Glomerular endothelial cell (primary cell): ENCODE data around the gene ZNF124. TPM values are rescaled to one million over a fixed set of nuclear protein-coding genes. Genes with fewer than 3 reads are reported as not detected.
"Not testable (repeated sequence)": the region's sequence is repeated elsewhere in the genome, so short reads cannot be mapped to it uniquely, and the experiment has no call there.

ENCODE experiments used
- DNase-seq: peaks from one replicate; pipeline ENCODE4 v3.0.0-alpha.2; 2011; ENCODE audit warnings: low read depth, low spot score; ENCODE audit errors: extremely low read depth
- total RNA-seq: library from RNA; depleted of rRNA; stranded (reverse); fragments of >200 nt; gene quantifications from 2 replicates; pipeline ENCODE4 v1.2.3, GENCODE V29; 2015

ZNF124 gene
- total RNA-seq, 1 donor from 2014 or later = 19.1 TPM

DNA sequence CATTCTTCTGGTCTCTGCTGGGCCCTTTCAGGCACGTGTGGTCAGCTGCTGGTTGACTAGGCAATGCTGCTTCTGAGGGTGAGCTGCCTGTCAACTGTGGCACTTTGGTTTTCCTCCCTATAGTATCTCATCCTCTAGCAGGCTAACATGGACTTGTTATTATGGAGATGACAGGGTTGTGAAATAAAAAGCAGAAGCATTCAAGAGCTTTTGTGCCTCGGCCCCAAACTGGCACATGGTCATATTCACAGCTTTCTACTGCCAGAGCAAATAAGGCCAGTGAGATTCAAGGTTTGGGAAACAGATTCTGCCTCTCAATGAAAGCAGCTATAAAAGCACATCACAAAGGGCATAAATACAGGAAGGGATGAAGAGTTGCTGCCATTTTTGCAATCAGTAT, 1.6 kb upstream of the ZNF124 start:
- DNase-seq = no peak

DNA sequence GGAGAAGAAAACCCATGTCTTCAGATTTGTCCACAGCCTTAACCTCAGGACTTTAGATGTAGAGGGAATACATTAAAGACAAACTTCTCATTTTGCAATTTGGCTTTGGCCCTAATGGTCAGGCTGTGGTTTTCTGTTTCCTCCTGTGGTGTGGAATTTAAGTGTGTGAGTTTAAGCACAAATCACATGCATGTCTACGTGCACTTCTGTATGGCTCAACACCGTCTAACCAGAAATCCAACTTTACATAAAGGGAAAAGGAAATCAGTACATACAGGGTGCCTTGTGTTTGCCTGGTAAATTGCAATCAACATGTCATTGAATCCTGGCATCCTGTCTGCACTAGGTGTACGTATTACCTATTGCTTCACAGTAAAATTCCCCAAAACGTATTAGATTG, 1.2 kb upstream of the ZNF124 start:
- no peak for DNase-seq

DNA sequence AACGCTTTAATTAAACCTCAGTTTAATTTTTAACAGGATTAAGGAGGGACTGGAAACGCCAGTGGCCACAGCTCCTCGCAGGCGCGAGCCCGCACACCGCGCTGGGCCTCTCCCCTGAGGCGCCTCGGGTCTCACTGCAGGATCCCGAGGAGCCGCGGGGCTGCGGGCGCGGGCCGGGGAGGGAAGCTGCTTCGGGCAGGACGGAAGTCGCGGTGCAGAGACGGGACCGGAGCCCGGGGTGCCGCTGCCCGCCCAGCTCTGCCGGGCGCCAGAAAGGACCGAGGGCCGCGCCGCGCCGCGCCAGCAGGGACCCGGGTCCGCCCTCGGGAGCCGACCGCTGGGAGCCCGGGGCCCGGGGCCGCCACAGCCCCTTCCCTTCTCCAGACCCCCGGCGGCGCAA, 377 bp downstream of the ZNF124 start:
- not testable (repeated sequence) for DNase-seq

DNA sequence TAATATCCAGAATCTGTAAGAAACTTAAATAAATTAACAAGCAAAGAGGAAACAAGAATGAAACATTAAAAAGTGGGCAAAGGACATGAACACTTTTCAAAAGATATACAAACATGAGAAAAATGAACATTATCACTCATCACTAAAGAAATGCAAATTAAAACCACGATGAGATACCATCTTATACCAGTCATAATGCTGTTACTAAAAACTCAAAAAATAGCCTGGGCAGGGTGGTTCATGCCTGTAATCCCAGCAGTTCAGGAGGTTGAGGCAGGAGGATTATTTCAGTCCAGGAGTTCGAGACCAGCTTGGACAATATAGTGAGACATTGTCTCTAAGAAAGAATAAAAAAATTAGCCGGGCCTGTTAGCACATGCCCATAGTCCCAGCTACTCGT, 6.1 kb downstream of the ZNF124 start:
- no peak for DNase-seq

DNA sequence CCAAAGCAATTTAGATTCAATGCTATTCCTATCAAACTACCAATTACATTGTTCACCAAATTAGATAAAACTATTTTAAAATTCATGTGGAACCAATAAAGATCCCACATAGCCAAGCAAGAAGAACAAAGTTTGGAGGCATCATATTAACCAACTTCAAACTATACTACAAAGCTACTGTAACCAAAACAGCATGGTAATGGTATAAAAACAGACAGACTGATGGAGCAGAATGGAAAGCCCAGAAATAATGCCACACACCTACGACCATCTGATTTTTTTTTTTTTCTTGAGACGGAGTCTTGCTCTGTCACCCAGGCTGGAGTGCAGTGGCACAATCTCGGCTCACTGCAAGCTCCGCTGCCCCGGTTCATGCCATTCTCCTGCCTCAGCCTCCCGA, 7.1 kb downstream of the ZNF124 start:
- DNase-seq = no peak

DNA sequence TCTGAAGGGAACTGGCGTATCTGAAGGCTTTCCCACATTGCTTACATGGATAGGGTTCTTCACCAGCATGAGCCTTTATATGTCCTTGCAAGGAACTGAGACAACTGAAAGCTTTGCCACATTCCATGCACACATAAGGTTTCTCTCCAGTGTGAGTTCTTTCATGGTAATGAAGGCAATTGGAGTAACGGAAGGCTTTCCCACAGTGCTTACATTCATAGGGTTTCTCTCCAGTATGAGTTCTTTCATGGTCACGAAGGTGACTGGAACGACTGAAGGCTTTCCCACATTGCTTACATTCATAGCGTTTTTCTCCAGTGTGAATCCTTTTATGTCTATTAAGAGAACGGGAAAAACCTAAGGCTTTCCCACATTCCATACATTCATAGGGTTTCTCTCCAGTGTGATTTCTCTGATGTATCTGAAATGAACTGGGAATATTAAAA, 15.0 kb downstream of the ZNF124 start:
- DNase-seq = no peak

DNA sequence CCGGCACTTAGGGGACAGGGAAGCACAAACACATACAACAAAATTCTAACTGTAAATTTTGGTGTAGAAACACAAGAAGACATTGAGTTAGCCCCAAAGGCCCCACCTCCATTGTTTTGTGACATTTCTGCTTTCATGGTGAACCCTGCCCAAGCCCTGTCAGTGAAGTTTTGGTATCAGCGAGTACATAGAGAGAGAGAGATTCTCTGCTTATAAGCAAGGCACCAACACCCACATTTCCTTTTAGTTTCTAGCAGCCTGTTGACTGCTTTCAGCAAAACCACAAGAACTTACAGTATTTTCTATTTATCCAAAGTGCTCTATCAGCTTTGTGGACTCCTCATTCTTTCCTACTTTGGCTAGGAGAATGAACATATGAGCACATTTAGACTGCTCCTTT, 24.0 kb downstream of the ZNF124 start:
- DNase-seq = no peak

DNA sequence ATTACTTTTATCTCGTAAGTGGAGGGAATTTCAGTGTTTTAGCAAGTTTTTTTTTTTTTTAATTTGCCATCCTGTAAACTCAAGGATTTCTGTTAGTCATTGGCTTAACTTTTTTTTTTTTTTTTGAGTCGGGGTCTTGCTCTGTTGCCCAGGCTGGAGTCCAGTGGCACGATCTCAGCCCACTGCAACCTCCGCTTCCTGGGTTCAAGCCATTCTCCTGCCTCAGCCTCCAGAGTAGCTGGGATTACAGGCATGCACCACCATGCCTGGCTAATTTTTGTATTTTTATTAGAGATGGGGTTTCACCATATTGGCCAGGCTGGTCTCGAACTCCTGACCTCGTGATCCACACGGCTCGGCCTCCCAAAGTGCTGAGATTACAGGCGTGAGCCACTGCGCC, 24.7 kb downstream of the ZNF124 start:
- not testable (repeated sequence) for DNase-seq

DNA sequence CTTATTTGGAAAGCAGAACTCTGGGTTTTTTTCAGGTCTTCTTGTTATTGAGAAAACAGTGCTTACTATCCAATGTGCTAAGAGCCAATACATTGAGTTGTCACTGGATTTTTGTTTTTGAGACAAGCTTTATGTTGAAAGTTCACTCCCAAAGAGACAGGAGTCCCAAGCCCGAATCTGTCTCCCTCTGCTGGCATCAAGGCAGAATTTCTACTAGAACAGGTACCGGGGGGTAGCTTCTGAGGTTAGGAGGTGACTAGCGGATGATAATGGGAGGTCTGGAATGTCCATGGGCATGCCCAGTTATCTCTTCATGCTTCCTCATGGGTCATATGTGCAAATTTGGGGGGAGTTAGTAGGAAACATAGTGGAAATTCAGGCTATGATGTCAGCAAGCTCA, 25.1 kb downstream of the ZNF124 start:
- no peak for DNase-seq

DNA sequence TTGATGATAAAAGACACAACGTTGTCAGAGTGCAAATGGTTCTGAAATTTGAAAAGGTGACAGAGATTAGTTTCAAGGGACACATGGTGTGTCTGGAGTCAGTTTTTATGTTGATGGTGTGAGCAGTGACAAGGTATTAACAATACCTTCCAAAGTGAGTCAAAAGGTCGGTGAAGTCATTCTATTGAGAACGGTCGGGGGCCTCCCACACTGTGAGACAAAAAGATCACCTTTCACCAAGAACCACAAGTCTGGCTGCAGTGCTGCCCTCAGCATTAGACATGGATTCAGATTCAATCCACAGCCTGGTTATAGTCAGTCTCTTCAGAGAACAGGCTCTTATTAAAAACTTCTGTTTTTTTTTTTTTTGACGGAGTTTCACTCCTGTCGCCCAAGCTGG, 26.5 kb downstream of the ZNF124 start:
- no peak for DNase-seq

DNA sequence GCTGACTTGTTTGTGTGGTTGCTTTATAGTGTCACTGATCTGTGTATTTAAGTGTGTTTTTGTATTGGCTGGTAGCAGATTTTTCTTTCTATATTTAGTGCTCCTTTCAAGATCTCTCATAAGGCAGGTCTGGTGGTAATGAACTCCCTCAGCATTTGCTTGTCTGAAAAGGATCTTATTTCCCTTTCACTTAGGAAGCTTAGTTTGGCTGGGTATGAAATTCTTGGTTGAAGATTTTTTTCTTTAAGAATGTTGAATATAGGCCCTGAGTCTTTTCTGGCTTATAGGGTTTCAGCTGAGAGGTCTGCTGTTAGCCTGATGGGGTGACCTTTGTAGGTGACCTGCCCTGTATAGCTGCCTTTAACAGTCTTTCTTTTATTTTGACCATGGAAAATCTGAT, 32.3 kb downstream of the ZNF124 start:
- not testable (repeated sequence) for DNase-seq

DNA sequence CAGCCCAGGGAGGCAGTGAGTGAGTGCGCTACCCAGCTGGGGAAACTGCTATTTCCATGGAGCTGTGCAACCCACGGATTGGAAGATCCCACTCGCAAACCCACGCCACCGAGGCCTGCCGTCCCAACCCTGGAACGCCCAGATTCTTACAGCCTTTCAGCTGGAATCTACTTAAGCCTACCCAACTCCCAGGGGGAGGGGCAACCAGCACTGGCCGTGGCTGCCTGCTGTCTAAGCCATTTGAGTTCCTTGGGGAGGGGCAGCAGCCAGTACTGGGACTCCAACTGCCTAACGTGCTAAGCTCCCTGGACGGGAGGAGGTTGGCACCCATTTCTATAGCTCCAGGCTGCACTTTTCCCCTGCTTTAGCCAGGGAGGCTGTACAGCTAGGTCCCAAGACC, 40.6 kb downstream of the ZNF124 start:
- no peak for DNase-seq

DNA sequence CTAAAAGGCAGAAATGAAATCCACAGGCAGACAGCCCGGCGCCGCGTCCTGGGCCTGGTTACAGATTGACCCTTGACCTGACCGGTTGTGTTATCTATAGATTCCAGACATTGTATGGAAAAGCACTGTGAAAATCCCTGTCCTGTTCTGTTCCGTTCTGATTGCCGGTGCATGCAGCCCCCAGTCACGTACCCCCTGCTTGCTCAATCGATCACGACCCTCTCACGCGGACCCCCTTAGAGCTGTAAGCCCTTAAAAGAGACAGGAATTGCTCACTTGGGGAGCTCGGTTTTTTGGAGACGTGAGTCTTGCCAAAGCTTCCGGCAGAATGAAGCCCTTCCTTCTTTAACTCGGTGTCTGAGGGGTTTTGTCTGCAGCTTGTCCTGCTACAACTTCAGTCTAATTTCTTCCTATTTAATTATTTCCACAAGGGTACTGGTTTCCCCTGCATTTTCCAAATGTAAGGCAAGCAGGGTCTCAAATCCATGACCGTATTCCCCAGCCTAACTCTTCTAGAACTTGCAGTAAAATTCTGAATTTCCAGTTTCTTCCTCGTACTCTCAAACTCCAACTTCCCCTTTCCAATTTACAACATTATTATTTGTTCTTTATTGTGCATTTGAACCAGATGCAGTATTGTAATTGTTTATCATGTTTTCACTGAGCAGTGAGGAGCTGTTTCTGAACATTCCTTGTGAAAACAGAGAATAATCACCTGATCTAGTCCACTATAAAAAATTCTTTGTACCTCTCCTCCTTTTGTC, 44.1 kb downstream of the ZNF124 start:
- not testable (repeated sequence) for DNase-seq

DNA sequence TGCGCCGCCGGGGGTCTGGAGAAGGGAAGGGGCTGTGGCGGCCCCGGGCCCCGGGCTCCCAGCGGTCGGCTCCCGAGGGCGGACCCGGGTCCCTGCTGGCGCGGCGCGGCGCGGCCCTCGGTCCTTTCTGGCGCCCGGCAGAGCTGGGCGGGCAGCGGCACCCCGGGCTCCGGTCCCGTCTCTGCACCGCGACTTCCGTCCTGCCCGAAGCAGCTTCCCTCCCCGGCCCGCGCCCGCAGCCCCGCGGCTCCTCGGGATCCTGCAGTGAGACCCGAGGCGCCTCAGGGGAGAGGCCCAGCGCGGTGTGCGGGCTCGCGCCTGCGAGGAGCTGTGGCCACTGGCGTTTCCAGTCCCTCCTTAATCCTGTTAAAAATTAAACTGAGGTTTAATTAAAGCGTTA, 45.2 kb downstream of the ZNF124 start:
- DNase-seq = not testable (repeated sequence)

DNA sequence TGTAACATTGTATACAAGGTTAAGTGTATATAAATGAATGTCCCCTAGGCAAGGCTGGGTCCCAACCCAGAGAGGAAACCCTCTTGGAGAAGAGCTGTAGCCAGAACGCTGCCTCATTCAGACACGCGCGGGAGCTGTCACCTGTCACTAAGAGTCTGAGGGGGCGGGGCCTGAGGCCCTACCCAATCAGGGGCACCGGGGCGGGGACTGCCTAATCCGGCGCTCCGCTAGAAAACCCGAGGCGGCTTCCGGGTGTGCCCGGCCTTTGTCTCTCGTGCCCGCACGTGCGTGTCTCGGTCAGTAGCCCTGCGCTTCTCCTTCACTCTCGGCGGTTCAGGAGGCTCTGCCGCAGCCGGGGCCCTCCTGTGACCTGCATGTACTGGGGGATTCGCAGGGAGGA, 45.7 kb downstream of the ZNF124 start:
- DNase-seq = not testable (repeated sequence)

DNA sequence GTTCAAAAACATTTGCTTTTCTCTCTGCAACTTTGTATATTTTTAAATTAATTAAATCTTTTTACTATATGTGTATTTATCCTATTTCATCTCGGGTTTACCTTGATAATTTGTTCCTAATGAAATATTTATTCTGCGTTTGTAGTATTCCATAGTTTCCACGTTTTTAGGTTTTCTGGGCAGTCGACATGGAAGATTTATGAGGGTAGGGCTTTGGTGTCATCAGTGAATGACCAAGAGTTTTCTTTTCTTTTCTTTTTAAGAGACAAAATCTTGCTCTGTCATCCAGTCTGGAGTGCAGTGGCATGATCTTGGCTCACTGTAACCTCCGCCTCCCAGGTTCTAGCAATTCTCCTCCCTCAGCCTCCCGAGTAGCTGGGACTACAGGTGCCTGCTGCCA, 50.4 kb downstream of the ZNF124 start:
- no peak for DNase-seq

DNA sequence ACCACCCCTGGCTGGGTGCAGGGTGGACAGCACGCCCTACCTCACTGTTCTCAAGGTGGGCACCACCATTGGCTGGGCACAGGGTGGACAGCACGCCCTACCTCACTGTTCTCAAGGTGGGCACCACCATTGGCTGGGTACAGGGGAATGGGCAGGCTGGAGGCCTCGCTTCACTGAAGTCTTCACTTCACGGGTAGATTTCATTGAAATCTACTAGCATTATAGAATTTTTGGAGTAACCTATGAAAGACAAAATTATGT, 51.5 kb downstream of the ZNF124 start:
- DNase-seq = not testable (repeated sequence)

DNA sequence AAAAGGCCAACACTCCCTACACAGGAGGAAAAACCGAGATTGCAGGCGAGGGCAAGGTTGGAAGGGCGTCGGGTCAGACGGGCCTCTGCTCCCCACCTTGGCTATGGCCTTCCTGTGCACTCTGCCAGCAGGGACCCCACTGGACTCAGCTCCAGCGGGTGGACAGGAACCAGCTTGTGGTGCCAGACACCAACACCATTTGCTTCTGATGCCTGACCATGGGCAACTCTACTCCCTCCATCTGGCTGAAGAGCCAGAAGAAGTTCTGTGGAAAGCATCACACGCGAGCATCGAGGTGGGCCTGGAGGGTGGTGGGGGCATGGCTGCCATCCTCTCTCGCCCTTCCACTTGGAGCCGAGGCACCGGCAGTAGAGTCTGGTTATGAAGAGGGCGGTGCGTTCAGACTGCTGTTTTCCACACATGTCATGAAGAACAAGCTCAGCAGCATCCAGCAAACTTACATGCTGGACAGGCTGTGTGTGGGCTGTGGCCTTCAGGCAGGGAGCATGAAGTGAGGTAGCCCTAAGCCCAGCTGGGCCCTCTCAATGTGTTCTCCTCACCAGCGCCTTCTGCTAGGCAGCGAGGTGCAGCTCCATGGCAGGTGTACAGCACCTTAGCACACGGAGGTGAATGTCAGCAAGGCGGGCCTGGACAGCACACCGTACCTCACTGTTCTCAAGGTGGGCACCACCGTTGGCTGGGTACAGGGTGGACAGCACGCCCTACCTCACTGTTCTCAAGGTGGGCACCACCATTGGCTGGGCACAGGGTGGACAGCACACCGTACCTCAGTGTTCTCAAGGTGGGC, 52.0 kb downstream of the ZNF124 start:
- no peak for DNase-seq

DNA sequence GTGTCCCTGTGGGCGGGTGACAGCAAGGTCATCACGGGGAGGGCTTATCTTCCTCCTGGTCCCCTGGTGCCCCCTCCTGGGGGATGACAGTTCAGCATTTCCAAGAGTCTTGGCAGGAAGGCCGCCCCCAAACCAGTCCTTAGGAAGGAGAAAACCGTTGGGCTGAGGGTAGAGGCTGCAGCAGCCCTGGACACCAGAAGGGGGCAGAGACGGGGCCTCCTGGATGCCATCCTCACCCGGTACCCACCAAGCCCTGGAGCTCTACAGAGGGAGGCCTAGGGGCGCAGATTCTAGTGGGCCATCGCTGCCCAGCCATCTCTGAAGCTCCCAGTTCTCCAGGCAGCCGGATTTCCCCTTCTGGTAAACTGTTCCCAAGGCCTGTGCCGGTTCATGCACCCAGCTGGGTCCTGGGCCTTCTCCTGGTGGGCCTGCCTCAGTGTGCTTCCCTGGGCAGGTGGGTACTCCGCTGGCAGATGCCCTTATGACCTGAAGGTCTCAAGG, 52.8 kb downstream of the ZNF124 start:
- no peak for DNase-seq

DNA sequence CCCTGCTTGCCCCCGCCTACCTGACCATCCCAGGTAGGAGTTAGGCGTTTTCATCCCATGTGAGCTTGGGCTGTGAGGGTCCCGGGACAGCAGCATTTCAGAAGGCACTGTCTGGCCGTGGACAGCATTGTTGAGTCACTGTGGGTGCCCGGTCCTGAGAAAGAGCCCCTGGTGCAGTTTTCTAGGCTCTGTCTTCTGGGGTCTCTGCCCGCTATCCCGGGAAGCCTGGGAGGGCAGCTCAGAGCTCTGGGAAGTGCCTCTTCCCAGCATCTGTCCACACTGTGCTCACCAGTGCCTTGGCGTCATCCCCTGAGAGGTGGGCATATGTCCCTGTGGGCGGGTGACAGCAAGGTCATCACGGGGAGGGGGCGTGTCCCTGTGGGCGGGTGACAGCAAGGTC, 56.3 kb downstream of the ZNF124 start:
- no peak for DNase-seq

DNA sequence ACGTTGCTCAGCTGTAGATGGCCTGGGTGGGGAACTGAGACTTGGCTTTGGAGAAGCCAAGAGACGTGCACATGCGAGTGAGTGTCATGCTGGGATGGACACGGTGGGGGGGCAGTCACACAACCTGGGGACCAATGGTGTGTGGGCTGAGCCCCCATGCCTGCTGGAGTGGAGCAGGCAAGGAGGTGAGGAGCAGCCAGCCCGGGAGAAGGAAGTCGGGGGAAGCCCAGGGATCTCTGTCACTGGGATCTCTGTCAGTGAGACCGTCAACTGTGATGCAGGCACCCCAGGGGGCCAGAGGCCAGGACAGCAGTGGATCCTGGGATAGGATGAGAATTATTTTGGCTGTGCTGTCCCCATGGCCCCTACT, 56.7 kb downstream of the ZNF124 start:
- no peak for DNase-seq
